ENCODE measurements around the gene ABCB6.

Gene ABCB6

GRCh38 chr2:219171231-219171651 is 47.5 kb downstream of the ABCB6 start:
- no peak for DNase-seq (ENCODE audit: low read depth in 2 of 3, low spot score in 2 of 3)

- DNase-seq (ENCODE audit: low read depth in 2 of 3, low spot score in 2 of 3) = no peak
These were observed 48.7 kb downstream of the ABCB6 start, which contains the start of gene SLC23A3 for GRCh38 chr2:219169930-219170654. Gene SLC23A3 (minus strand): TSS chr2:219170029. CDS start chr2:219169984, 45 bp downstream.

- no peak for DNase-seq (ENCODE audit: low read depth in 2 of 3, low spot score in 2 of 3)
These were observed 49.8 kb downstream of the ABCB6 start for GRCh38 chr2:219168932-219169331.

GRCh38 chr2:219168526-219168925 is 50.2 kb downstream of the ABCB6 start:
- no peak for DNase-seq (ENCODE audit: low read depth in 2 of 3, low spot score in 2 of 3)

GRCh38 chr2:219167997-219168396 is 50.8 kb downstream of the ABCB6 start:
- DNase-seq (ENCODE audit: low read depth in 2 of 3, low spot score in 2 of 3) = no peak

GRCh38 chr2:219165058-219165911 is 53.5 kb downstream of the ABCB6 start:
- DNase-seq (ENCODE audit: low read depth in 2 of 3, low spot score in 2 of 3) = no peak

GRCh38 chr2:219163156-219163555 is 55.6 kb downstream of the ABCB6 start:
- DNase-seq (ENCODE audit: low read depth in 2 of 3, low spot score in 2 of 3) = no peak

GRCh38 chr2:219161097-219161496 is 57.7 kb downstream of the ABCB6 start:
- no peak for DNase-seq (ENCODE audit: low read depth in 2 of 3, low spot score in 2 of 3)

GRCh38 chr2:219160186-219161017 is 58.4 kb downstream of the ABCB6 start, which contains the start of gene NHEJ1:
Gene NHEJ1 (minus strand): TSS chr2:219160815. CDS start chr2:219158362, 2,453 bp downstream.
- peak; percentile 85 to 98 (median 89) for DNase-seq (ENCODE audit: low read depth in 2 of 3, low spot score in 2 of 3)

Measured in activated CD8-positive, alpha-beta memory T cell treated with anti-CD3 and anti-CD28 coated beads for 48 hours (primary cell).